ENCODE results near the gene RASL12. TPM values are rescaled to one million over a fixed set of nuclear protein-coding genes. Genes with fewer than 3 reads are reported as not detected.

The RASL12 gene
- total and polyA plus RNA-seq, 12 donors: 1.3 to 9.2 (median 3.4) TPM

- WGBS, 4 donors: 85 to 94% (median 89%) methylated on average over 7 to 16 of the region's 16 CpGs
- peaks cover 0 to 11% of the 10 kb centered on the region in 2 donors for H3K4me1 ChIP-seq (replicated peaks in 1 of 2)
- TF ChIP-seq, protein P1, sequence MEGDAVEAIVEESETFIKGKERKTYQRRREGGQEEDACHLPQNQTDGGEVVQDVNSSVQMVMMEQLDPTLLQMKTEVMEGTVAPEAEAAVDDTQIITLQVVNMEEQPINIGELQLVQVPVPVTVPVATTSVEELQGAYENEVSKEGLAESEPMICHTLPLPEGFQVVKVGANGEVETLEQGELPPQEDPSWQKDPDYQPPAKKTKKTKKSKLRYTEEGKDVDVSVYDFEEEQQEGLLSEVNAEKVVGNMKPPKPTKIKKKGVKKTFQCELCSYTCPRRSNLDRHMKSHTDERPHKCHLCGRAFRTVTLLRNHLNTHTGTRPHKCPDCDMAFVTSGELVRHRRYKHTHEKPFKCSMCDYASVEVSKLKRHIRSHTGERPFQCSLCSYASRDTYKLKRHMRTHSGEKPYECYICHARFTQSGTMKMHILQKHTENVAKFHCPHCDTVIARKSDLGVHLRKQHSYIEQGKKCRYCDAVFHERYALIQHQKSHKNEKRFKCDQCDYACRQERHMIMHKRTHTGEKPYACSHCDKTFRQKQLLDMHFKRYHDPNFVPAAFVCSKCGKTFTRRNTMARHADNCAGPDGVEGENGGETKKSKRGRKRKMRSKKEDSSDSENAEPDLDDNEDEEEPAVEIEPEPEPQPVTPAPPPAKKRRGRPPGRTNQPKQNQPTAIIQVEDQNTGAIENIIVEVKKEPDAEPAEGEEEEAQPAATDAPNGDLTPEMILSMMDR (IDR thresholded peaks at IDR 0.05): no peak
- DNase-seq: peak in 1 of 7 donors; percentile 13
- no peak overlapping the region for H3K27ac ChIP-seq
- no peaks in the 10 kb centered on the region for H3K36me3 ChIP-seq (replicated peaks in 1 of 2)
- H3K27me3 ChIP-seq: no peaks in the 10 kb centered on the region
- H3K9me3 ChIP-seq (replicated peaks in 1 of 3): no peaks in the 10 kb centered on the region
- no peak overlapping the region for H3K4me3 ChIP-seq
- intact Hi-C loops (cut with DNase I): loop anchor here in 1 of 2 donors (10.0 kb wide), 1 partner anchor 46 kb away; no protein-coding TSS in a partner anchor
Measured at GRCh38 chr15:65058394-65059368, 9.1 kb downstream of the RASL12 start.

DNA sequence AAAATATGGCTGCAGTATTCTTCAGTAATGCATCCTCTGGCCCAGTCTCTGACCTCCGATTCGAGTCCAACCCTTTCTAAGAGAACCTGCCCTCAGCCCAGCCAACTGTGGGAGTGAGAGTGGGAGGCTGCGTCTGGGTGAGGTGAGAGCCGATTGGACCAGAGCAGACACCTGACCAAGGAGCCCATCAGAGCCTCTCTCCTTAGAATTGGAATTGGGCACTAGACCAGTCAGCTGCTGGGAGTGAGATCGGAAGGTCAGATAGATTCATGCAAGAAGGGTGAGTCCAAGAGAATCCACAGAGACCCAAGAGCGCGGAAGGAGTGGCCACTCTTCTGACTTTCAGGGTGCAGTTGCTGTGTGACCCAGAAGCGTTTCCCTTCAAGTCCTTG is 10.2 kb downstream of the RASL12 start:
- H3K27me3 ChIP-seq: no peaks in the 10 kb centered on the region
- peak in 1 of 7 donors; percentile 9 for DNase-seq
- H3K9me3 ChIP-seq (replicated peaks in 1 of 3): no peaks in the 10 kb centered on the region
- 82 to 93% (median 88%) methylated on average over 7 to 8 of the region's 8 CpGs for WGBS, 4 donors
- TF ChIP-seq, protein P1 (IDR thresholded peaks at IDR 0.05): no peak
- no peak for TF ChIP-seq POLR2A (IDR thresholded peaks at IDR 0.05)
- intact Hi-C loops (cut with DNase I): loop anchor here in 1 of 2 donors (10.0 kb wide), 1 partner anchor 47 kb away; no protein-coding TSS in a partner anchor
- H3K4me1 ChIP-seq (replicated peaks in 1 of 2): peaks cover 0 to 11% of the 10 kb centered on the region in 2 donors
- H3K27ac ChIP-seq: no peak overlapping the region
- no peak overlapping the region for H3K4me3 ChIP-seq
- no peaks in the 10 kb centered on the region for H3K36me3 ChIP-seq (replicated peaks in 1 of 2)

- WGBS, 4 donors: 83 to 89% (median 88%) methylated on average over 8 of the region's 8 CpGs
Measured at GRCh38 chr15:65056868-65057548, 10.8 kb downstream of the RASL12 start.

More at GRCh38 chr15:65056868-65057548, 10.8 kb downstream of the RASL12 start:
- H3K27ac ChIP-seq: no peak overlapping the region
- H3K4me3 ChIP-seq: no peak overlapping the region
- DNase-seq: no peak
- no peak for TF ChIP-seq POLR2A (IDR thresholded peaks at IDR 0.05)
- TF ChIP-seq, protein P1 (IDR thresholded peaks at IDR 0.05): no peak
- H3K9me3 ChIP-seq (replicated peaks in 1 of 3): no peaks in the 10 kb centered on the region
- intact Hi-C loops (cut with DNase I): loop anchor here in 1 of 2 donors (10.0 kb wide), 1 partner anchor 48 kb away; no protein-coding TSS in a partner anchor
- H3K36me3 ChIP-seq (replicated peaks in 1 of 2): no peaks in the 10 kb centered on the region
- H3K4me1 ChIP-seq (replicated peaks in 1 of 2): peaks cover 0 to 11% of the 10 kb centered on the region in 2 donors
- H3K27me3 ChIP-seq: no peaks in the 10 kb centered on the region
